Measurements from ENCODE around the gene HMGA1. TPM values are rescaled to one million over a fixed set of nuclear protein-coding genes. Genes with fewer than 3 reads are reported as not detected.

The HMGA1 gene
- total and polyA plus RNA-seq, 10 of the 15 experiments (the other 5 are each of a cell fraction or from before 2014, with no cell fraction given) = 13.4 to 885 (median 508) TPM

DNA sequence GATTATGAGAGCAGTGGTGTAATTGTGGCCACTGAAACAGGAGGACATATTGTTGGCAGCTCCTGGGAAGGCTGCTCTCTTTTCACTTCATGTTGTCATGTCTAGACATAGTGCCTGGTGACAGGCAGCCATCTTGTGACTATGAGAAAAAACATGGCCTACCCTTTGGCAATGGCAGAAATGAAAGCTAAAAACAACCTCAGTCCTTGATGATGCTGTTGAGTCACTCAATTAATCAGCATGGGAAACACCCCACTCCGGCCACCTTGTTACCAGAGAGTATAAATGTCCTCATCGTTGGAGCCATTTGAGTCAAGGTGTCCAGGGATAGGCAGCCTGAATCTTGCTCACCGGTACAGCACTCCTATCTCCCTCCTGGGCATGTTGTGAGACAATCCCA is 31.2 kb upstream of the HMGA1 start:
- in situ Hi-C loops (cut with MboI) (no loop called here), intact Hi-C loops (cut with micrococcal nuclease; ENCODE audit: unreplicated experiment) (no loop called here)
- Histone ChIP-seq H3K27ac (ENCODE audit: control insufficient read depth, insufficient read depth) (no peak overlapping the region), H3K4me1 (ENCODE audit: control insufficient read depth, insufficient read depth, low read length) (no peaks in the 10 kb centered on the region), H3K4me2 (ENCODE audit: control insufficient read depth, insufficient read depth) (no peak overlapping the region), H3K27me3 (replicated peaks in 1 of 2; ENCODE audit: control insufficient read depth in 2 of 2, insufficient read depth in 2 of 2, low read length in 1 of 2) (no peaks in the 10 kb centered on the region), H3K9me3 (replicated peaks; ENCODE audit: control insufficient read depth, insufficient read depth, low read length) (peaks cover 4% of the 10 kb centered on the region; the same call in 1 of the 3 replicates), H4K20me1 (ENCODE audit: control insufficient read depth, insufficient read depth) (no peaks in the 10 kb centered on the region), H3K4me3 (no peak overlapping the region), H3K79me2 (ENCODE audit: control insufficient read depth, insufficient read depth, low read length) (no peaks in the 10 kb centered on the region), H3K9ac (ENCODE audit: control insufficient read depth, insufficient read depth, low read length) (no peak overlapping the region), H2AFZ (ENCODE audit: control insufficient read depth, low read depth, low read length) (peak overlapping the region; percentile 15; the same call in 1 of the 2 replicates), H3K36me3 (ENCODE audit: control insufficient read depth in 2 of 2, insufficient read depth in 2 of 2, low read length in 1 of 2) (no peaks in the 10 kb centered on the region)
- POLR2A ChIA-PET = no interaction called here
- SMC1A ChIA-PET (ENCODE audit: uncharacterized antibody, unreplicated experiment) = no interaction called here
- ATAC-seq (no peak; the same call in 2 of the 3 replicates), DNase-seq (ENCODE audit: low read depth, low spot score) (no peak), FAIRE-seq (no peak)
- TF ChIP-seq DPF2 (IDR thresholded peaks at IDR 0.05) = no peak
- peak; percentile 70; the same call in 1 of the 2 replicates for TF ChIP-seq YY1 (IDR thresholded peaks at IDR 0.05; ENCODE audit: low read depth, low read length)
- no peak for TF ChIP-seq SIX5 (IDR thresholded peaks at IDR 0.05; ENCODE audit: low read depth, low read length, severe bottlenecking)
- TF ChIP-seq SREBF1 (IDR thresholded peaks at IDR 0.05; ENCODE audit: low read length) = no peak
- BruUV-seq (replicated peaks) = no TSS peak
- CTCF ChIA-PET = interaction anchor here (0.5 to 1.3 kb wide), 4 partner anchors 16 to 446 kb away, joined by 3 to 4 read pairs (median 4); no protein-coding TSS in a partner anchor
- RAD21 ChIA-PET (ENCODE audit: unreplicated experiment) = interaction anchor here (1.0 to 1.8 kb wide), 3 partner anchors 9 to 211 kb away, joined by 4 to 8 read pairs (median 4); no protein-coding TSS in a partner anchor
- WGBS (ENCODE audit: insufficient coverage, insufficient replicate concordance, low lambda C conversion rate, missing lambda C conversion rate) = 67% methylated on average over 3 of the region's 3 CpGs

DNA sequence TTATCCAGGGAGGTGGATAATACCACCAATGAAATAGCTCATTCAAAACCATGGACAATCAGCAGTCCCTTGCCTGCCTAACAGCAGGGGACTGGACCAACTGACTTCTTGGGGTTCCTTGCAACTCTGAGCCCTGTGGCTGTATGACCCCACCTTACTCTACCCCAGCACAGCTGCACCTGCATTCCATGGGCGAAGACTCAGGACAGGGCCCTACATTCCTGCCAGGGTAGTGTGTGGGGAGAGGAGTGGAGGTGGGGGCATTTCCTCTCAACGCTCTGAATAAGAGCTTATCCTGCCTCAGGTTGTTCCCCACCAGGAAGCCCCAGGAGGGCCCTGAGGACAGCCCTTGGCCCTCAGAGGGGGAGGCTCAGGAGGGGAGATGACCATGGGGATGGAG is 30.8 kb upstream of the HMGA1 start:
- Histone ChIP-seq H3K79me2 (ENCODE audit: control insufficient read depth, insufficient read depth, low read length) (no peaks in the 10 kb centered on the region), H3K27ac (ENCODE audit: control insufficient read depth, insufficient read depth) (no peak overlapping the region), H2AFZ (ENCODE audit: control insufficient read depth, low read depth, low read length) (no peak overlapping the region), H4K20me1 (ENCODE audit: control insufficient read depth, insufficient read depth) (no peaks in the 10 kb centered on the region), H3K27me3 (replicated peaks in 1 of 2; ENCODE audit: control insufficient read depth in 2 of 2, insufficient read depth in 2 of 2, low read length in 1 of 2) (no peaks in the 10 kb centered on the region), H3K4me3 (no peak overlapping the region), H3K36me3 (ENCODE audit: control insufficient read depth in 2 of 2, insufficient read depth in 2 of 2, low read length in 1 of 2) (no peaks in the 10 kb centered on the region), H3K4me1 (ENCODE audit: control insufficient read depth, insufficient read depth, low read length) (no peaks in the 10 kb centered on the region), H3K4me2 (ENCODE audit: control insufficient read depth, insufficient read depth) (no peak overlapping the region), H3K9me3 (replicated peaks; ENCODE audit: control insufficient read depth, insufficient read depth, low read length) (peaks cover 4% of the 10 kb centered on the region; the same call in 1 of the 3 replicates), H3K9ac (ENCODE audit: control insufficient read depth, insufficient read depth, low read length) (no peak overlapping the region)
- ChIA-PET POLR2A (no interaction called here), RAD21 (ENCODE audit: unreplicated experiment) (interaction anchor here (0.5 to 1.2 kb wide), 3 partner anchors 10 to 599 kb away, joined by 3 to 4 read pairs (median 4); no protein-coding TSS in a partner anchor), CTCF (interaction anchor here (0.6 to 1.3 kb wide), 2 partner anchors 15 to 44 kb away, joined by 3 to 4 read pairs; no protein-coding TSS in a partner anchor), SMC1A (ENCODE audit: uncharacterized antibody, unreplicated experiment) (no interaction called here)
- ATAC-seq (no peak), DNase-seq (ENCODE audit: low read depth, low spot score) (no peak), FAIRE-seq (no peak)
- TF ChIP-seq ZNF24 (IDR thresholded peaks at IDR 0.05) (no peak), TCF3 (IDR thresholded peaks at IDR 0.05; ENCODE audit: borderline replicate concordance, insufficient read depth, low read depth, low read length) (no peak), GATAD2B (conservative IDR thresholded peaks at IDR 0.05; ENCODE audit: low read depth) (no peak), CEBPB (IDR thresholded peaks at IDR 0.05; ENCODE audit: borderline replicate concordance in 1 of 2, low read depth in 2 of 2, low read length in 2 of 2) (no peak), ZZZ3 (IDR thresholded peaks at IDR 0.05; ENCODE audit: control insufficient read depth, insufficient read length, low read depth) (no peak), ETV6 (conservative IDR thresholded peaks at IDR 0.05 in 1 of 2, IDR thresholded peaks at IDR 0.05 in 1 of 2; ENCODE audit: borderline replicate concordance in 1 of 2, low read depth in 1 of 2) (no peak), SUZ12 (IDR thresholded peaks at IDR 0.05; ENCODE audit: unreplicated experiment) (no peak), FOXM1 (IDR thresholded peaks at IDR 0.05; ENCODE audit: low read depth, low read length) (no peak), SIN3A (IDR thresholded peaks at IDR 0.05; ENCODE audit: low read depth, low read length) (no peak)
- TF ChIP-seq, protein P1, sequence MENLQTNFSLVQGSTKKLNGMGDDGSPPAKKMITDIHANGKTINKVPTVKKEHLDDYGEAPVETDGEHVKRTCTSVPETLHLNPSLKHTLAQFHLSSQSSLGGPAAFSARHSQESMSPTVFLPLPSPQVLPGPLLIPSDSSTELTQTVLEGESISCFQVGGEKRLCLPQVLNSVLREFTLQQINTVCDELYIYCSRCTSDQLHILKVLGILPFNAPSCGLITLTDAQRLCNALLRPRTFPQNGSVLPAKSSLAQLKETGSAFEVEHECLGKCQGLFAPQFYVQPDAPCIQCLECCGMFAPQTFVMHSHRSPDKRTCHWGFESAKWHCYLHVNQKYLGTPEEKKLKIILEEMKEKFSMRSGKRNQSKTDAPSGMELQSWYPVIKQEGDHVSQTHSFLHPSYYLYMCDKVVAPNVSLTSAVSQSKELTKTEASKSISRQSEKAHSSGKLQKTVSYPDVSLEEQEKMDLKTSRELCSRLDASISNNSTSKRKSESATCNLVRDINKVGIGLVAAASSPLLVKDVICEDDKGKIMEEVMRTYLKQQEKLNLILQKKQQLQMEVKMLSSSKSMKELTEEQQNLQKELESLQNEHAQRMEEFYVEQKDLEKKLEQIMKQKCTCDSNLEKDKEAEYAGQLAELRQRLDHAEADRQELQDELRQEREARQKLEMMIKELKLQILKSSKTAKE (IDR thresholded peaks at IDR 0.05; ENCODE audit: low read depth, poor library complexity, severe bottlenecking) = no peak
- WGBS (ENCODE audit: insufficient coverage, insufficient replicate concordance, low lambda C conversion rate, missing lambda C conversion rate) = 79% methylated on average over 2 of the region's 2 CpGs
- intact Hi-C loops (cut with micrococcal nuclease; ENCODE audit: unreplicated experiment) (no loop called here), in situ Hi-C loops (cut with MboI) (no loop called here)
- BruUV-seq (replicated peaks) = no TSS peak

Measured in GM12878 (cell line).